Common myeloid progenitor, CD34-positive (primary cell): ENCODE measurements around the gene MAN2A2.
"Not testable (repeated sequence)": the region's sequence is repeated elsewhere in the genome, so short reads cannot be mapped to it uniquely, and the experiment has no call there.

ENCODE experiments used
- CTCF ChIA-PET: fragments of 350-600 bp; sonication (Branson Sonifier 250); formaldehyde crosslinking; loops from one replicate; lab custom pipeline; 2021; ENCODE audit warnings: antibody characterized with exemption; lab: Charles Lee
- POLR2A ChIA-PET: fragments of 350-600 bp; sonication (Branson Sonifier 250); formaldehyde crosslinking; loops from one replicate; lab custom pipeline; 2021; ENCODE audit warnings: antibody characterized with exemption; lab: Charles Lee
- DNase-seq, 3 donors: peaks; one replicate each; pipeline versions ENCODE4 v3.0.0 to v3.0.0-alpha.2; 2013
- H3K27ac ChIP-seq, 2 experiments: 1 replicate in 1 of 2; 2 replicates in 1 of 2; pipeline ENCODE4 v1.7.0; 2013; ENCODE audit warnings: inconsistent platforms in 2 of 2, low read length in 2 of 2, mild to moderate bottlenecking in 2 of 2, low read depth in 1 of 2, moderate library complexity in 1 of 2; ENCODE audit not compliant: severe bottlenecking in 2 of 2, insufficient read depth in 1 of 2, poor library complexity in 1 of 2
- H3K27me3 ChIP-seq, 5 experiments: replicated peaks in 2 of 5; 1 replicate in 3 of 5; 2 replicates in 2 of 5; pipeline versions ENCODE4 v1.6.1 to v1.7.0; 2013; ENCODE audit warnings: low read length in 4 of 5, mild to moderate bottlenecking in 2 of 5, moderate library complexity in 2 of 5, inconsistent platforms in 1 of 5; ENCODE audit not compliant: insufficient read depth in 5 of 5, control insufficient read depth in 4 of 5
- H3K36me3 ChIP-seq, 4 experiments: 1 replicate in 2 of 4; 2 replicates in 2 of 4; pipeline versions ENCODE4 v1.6.1 to v1.7.0; 2013; ENCODE audit warnings: low read length in 3 of 4, control low read depth in 1 of 4, mild to moderate bottlenecking in 1 of 4; ENCODE audit not compliant: control insufficient read depth in 4 of 4, insufficient read depth in 4 of 4
- H3K4me1 ChIP-seq, 4 experiments: 1 replicate in 3 of 4; 2 replicates in 1 of 4; pipeline versions ENCODE4 v1.6.1 to v1.7.1; 2013; ENCODE audit warnings: low read length in 3 of 4, mild to moderate bottlenecking in 3 of 4, control low read depth in 1 of 4, inconsistent platforms in 1 of 4, moderate library complexity in 1 of 4; ENCODE audit not compliant: control insufficient read depth in 4 of 4, insufficient read depth in 4 of 4; ENCODE audit errors: control extremely low read depth in 1 of 4
- H3K4me3 ChIP-seq, 7 experiments: 1 replicate in 4 of 7; 2 replicates in 3 of 7; pipeline versions ENCODE4 v1.5.1 to v1.7.0; 2013; ENCODE audit warnings: mild to moderate bottlenecking in 7 of 7, low read length in 6 of 7, moderate library complexity in 6 of 7, inconsistent platforms in 2 of 7, low read depth in 2 of 7, control low read depth in 1 of 7; ENCODE audit not compliant: insufficient read depth in 4 of 7, control insufficient read depth in 1 of 7; ENCODE audit errors: extremely low read depth in 1 of 7
- H3K9me3 ChIP-seq, 5 experiments: 1 replicate in 4 of 5; 2 replicates in 1 of 5; pipeline versions ENCODE4 v1.6.1 to v1.7.1; 2013; ENCODE audit warnings: low read length in 4 of 5, mild to moderate bottlenecking in 2 of 5, inconsistent platforms in 1 of 5, low read depth in 1 of 5, moderate library complexity in 1 of 5; ENCODE audit not compliant: control insufficient read depth in 4 of 5, insufficient read depth in 2 of 5; ENCODE audit errors: control extremely low read depth in 1 of 5
- WGBS: methylation state at CpG from one replicate; pipeline ENCODE4 v1.1.5; 2013; ENCODE audit not compliant: insufficient coverage; 5-methylcytosine and 5-hydroxymethylcytosine counted together

The MAN2A2 gene

GRCh38 chr15:90871139-90871715 lies 31.9 kb upstream of the MAN2A2 start:
- Histone ChIP-seq H3K4me3 (peak overlapping the region; percentile 61 to 90 (median 76)), H3K4me1 (peaks cover 15 to 59% (median 49%) of the 10 kb centered on the region in 4 experiments), H3K36me3 (peaks cover 0 to 15% (median 6%) of the 10 kb centered on the region in 4 experiments), H3K27me3 (no peaks in the 10 kb centered on the region), H3K27ac (peak overlapping the region; percentile 72 to 89), H3K9me3 (no peaks in the 10 kb centered on the region)
- peak in 1 of 3 donors; percentile 42 for DNase-seq
- ChIA-PET CTCF (interaction anchor here (1.2 to 2.4 kb wide), 5 partner anchors 14 to 41 kb away, joined by 3 to 13 read pairs (median 5); partner anchors contain the start of gene FES), POLR2A (interaction anchor here (0.5 to 1.8 kb wide), 9 partner anchors 10 to 53 kb away, joined by 3 to 7 read pairs (median 4); partner anchors contain the start of gene FES)
- WGBS = 0% methylated on average over 42 of the region's 71 CpGs

- WGBS = 0% methylated on average over 67 of the region's 77 CpGs
- no peak for DNase-seq
- Histone ChIP-seq H3K36me3 (peaks cover 3 to 21% (median 12%) of the 10 kb centered on the region in 4 experiments), H3K27ac (peak overlapping the region; percentile 46 to 89), H3K4me3 (peak overlapping the region; percentile 61 to 90 (median 76)), H3K27me3 (no peaks in the 10 kb centered on the region), H3K4me1 (peaks cover 15 to 59% (median 49%) of the 10 kb centered on the region in 4 experiments), H3K9me3 (no peaks in the 10 kb centered on the region)
- CTCF ChIA-PET = interaction anchor here (1.3 to 2.4 kb wide), 4 partner anchors 14 to 42 kb away, joined by 4 to 13 read pairs (median 6); partner anchors contain the start of gene FES
- POLR2A ChIA-PET = interaction anchor here (0.5 to 1.8 kb wide), 9 partner anchors 9 to 54 kb away, joined by 3 to 7 read pairs (median 4); partner anchors contain the start of gene FES
Observed at GRCh38 chr15:90871716-90872485, 31.2 kb upstream of the MAN2A2 start.

GRCh38 chr15:90872486-90873184 lies 30.5 kb upstream of the MAN2A2 start:
- Histone ChIP-seq H3K36me3 (peaks cover 3 to 29% (median 20%) of the 10 kb centered on the region in 4 experiments), H3K27ac (peak overlapping the region; percentile 46 to 89), H3K4me3 (peak overlapping the region; percentile 61 to 90 (median 76)), H3K9me3 (no peaks in the 10 kb centered on the region), H3K27me3 (no peaks in the 10 kb centered on the region), H3K4me1 (peaks cover 15 to 59% (median 49%) of the 10 kb centered on the region in 4 experiments)
- DNase-seq = peak in 2 of 3 donors; percentile 47 to 51
- ChIA-PET CTCF (interaction anchor here (2.2 to 2.4 kb wide), 2 partner anchors 12 to 55 kb away, joined by 8 to 16 read pairs; partner anchors contain the start of gene FES), POLR2A (no interaction called here)
- 66% methylated on average over 9 of the region's 12 CpGs for WGBS

GRCh38 chr15:90873488-90873997 lies 29.6 kb upstream of the MAN2A2 start:
- H3K9me3 ChIP-seq = no peaks in the 10 kb centered on the region
- H3K4me3 ChIP-seq = peak overlapping the region in 6 of 7 experiments; percentile 2 to 90 (median 52)
- WGBS = 80% methylated on average over 3 of the region's 6 CpGs
- ChIA-PET CTCF (interaction anchor here (0.7 to 2.4 kb wide), 7 partner anchors 10 to 62 kb away, joined by 3 to 16 read pairs (median 3); partner anchors contain the start of genes FES and UNC45A), POLR2A (no interaction called here)
- no peak for DNase-seq
- no peaks in the 10 kb centered on the region for H3K27me3 ChIP-seq
- peak overlapping the region in 1 of 2 experiments; percentile 89 for H3K27ac ChIP-seq
- peaks cover 15 to 52% (median 49%) of the 10 kb centered on the region in 4 experiments for H3K4me1 ChIP-seq
- peaks cover 3 to 38% (median 28%) of the 10 kb centered on the region in 4 experiments for H3K36me3 ChIP-seq

- WGBS = 51% methylated on average over 15 of the region's 15 CpGs
- Histone ChIP-seq H3K36me3 (peaks cover 3 to 43% (median 32%) of the 10 kb centered on the region in 4 experiments), H3K27me3 (no peaks in the 10 kb centered on the region), H3K4me1 (peaks cover 11 to 46% (median 45%) of the 10 kb centered on the region in 4 experiments), H3K4me3 (peak overlapping the region in 5 of 7 experiments; percentile 15 to 90 (median 76)), H3K9me3 (no peaks in the 10 kb centered on the region), H3K27ac (peak overlapping the region in 1 of 2 experiments; percentile 49)
- peak in 1 of 3 donors; percentile 54 for DNase-seq
- CTCF ChIA-PET = interaction anchor here (0.7 to 2.4 kb wide), 7 partner anchors 11 to 61 kb away, joined by 3 to 16 read pairs (median 3); partner anchors contain the start of genes FES and UNC45A
- POLR2A ChIA-PET = no interaction called here
Observed at GRCh38 chr15:90873998-90874605, 29.0 kb upstream of the MAN2A2 start.

- H3K27me3 ChIP-seq, H3K27ac ChIP-seq, H3K4me3 ChIP-seq, H3K9me3 ChIP-seq, POLR2A ChIA-PET, DNase-seq: not testable (repeated sequence)
- CTCF ChIA-PET = interaction anchor here (1.1 to 2.2 kb wide), 3 partner anchors 10 to 60 kb away, joined by 3 to 16 read pairs (median 5); partner anchors contain the start of genes FES and UNC45A
- 100% methylated on average over 7 of the region's 9 CpGs for WGBS
- peaks cover 3 to 52% (median 38%) of the 10 kb centered on the region in 4 experiments for H3K36me3 ChIP-seq
- H3K4me1 ChIP-seq = peaks cover 4 to 37% (median 36%) of the 10 kb centered on the region in 4 experiments
Observed at GRCh38 chr15:90874986-90875385, 28.1 kb upstream of the MAN2A2 start.
